ENCODE results near the gene L3MBTL1. TPM values are rescaled to one million over a fixed set of nuclear protein-coding genes. Genes with fewer than 3 reads are reported as not detected.

Gene L3MBTL1
- total and polyA plus RNA-seq, 2 donors (not counting 3 experiments of a cell fraction or from before 2014, with no cell fraction given): 5.2 to 8.2 TPM

DNA sequence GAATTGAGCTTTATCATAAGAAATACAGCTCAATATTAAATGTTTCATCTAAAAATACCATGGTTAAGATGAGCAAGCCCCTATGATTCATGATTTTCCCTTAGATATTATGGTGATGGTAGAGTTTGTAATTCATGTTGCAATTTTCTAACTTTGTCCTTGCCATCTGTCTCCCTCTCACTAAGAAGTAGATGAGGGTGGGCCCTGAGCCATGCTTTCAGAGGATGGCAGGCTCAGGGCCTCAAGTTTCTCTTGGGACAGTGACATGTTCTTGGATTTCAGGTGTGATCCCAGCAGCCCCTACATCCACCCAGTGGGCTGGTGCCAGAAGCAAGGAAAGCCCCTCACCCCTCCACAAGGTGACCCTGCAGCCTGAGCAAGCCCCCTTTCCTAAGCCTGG is 25.6 kb downstream of the L3MBTL1 start:
- H3K4me1 ChIP-seq (ENCODE audit: control insufficient read depth, extremely low read depth, insufficient read depth, low read length): no peaks in the 10 kb centered on the region
- no peaks in the 10 kb centered on the region for H4K20me1 ChIP-seq (replicated peaks; ENCODE audit: control insufficient read depth, extremely low read depth, insufficient read depth, low read length)
- H3K9me3 ChIP-seq (replicated peaks; ENCODE audit: control insufficient read depth, insufficient read depth, low read length): no peaks in the 10 kb centered on the region
- H3K9ac ChIP-seq (replicated peaks; ENCODE audit: extremely low read depth, insufficient read depth, low read length): no peak overlapping the region
- FAIRE-seq (no peak), DNase-seq (ENCODE audit: low read depth, low spot score) (no peak)
- CTCF ChIA-PET: interaction anchor here (0.9 to 1.6 kb wide), 4 partner anchors 27 to 1761 kb away, joined by 3 to 7 read pairs (median 4); no protein-coding TSS in a partner anchor
- dilution Hi-C loops (cut with MboI; ENCODE audit: extremely low pct_ligation_motif_present, low sequenced_read_pairs): no loop called here
- no peak overlapping the region for H3K4me3 ChIP-seq (replicated peaks in 1 of 3; ENCODE audit: insufficient read depth in 1 of 3, low read depth in 1 of 3, low read length in 3 of 3)
- H2AFZ ChIP-seq (ENCODE audit: low read depth, low read length): no peak overlapping the region
- no peaks in the 10 kb centered on the region for H3K79me2 ChIP-seq (ENCODE audit: control insufficient read depth, insufficient read depth, low read length)
- H3K27me3 ChIP-seq (ENCODE audit: control insufficient read depth in 2 of 2, insufficient read depth in 2 of 2, low read length in 2 of 2): no peaks in the 10 kb centered on the region
- no TSS peak for BruUV-seq (replicated peaks)
- intact Hi-C loops (cut with micrococcal nuclease): no loop called here
- H3K36me3 ChIP-seq (ENCODE audit: control insufficient read depth in 2 of 2, extremely low read depth in 1 of 2, insufficient read depth in 2 of 2, low read length in 2 of 2): no peaks in the 10 kb centered on the region
- H3K27ac ChIP-seq (ENCODE audit: insufficient read depth, low read depth, low read length): no peak overlapping the region
- TF ChIP-seq POLR2A (IDR thresholded peaks at IDR 0.05; ENCODE audit: low read depth, low read length) (no peak), FOS (IDR thresholded peaks at IDR 0.05; ENCODE audit: borderline replicate concordance, insufficient read depth, low read length) (no peak), MYC (IDR thresholded peaks at IDR 0.05; ENCODE audit: low read depth, low read length) (no peak), POLR2AphosphoS5 (IDR thresholded peaks at IDR 0.05; ENCODE audit: insufficient read depth, low read depth, low read length) (no peak), GATA2 (IDR thresholded peaks at IDR 0.05; ENCODE audit: insufficient read depth, insufficient read length, low read depth, low read length) (no peak), EZH2 (IDR thresholded peaks at IDR 0.05; ENCODE audit: borderline replicate concordance, low read depth, low read length, severe bottlenecking) (no peak), JUN (IDR thresholded peaks at IDR 0.05; ENCODE audit: borderline replicate concordance, insufficient read depth, insufficient read length, low read depth) (no peak)
- TF ChIP-seq, protein P1, sequence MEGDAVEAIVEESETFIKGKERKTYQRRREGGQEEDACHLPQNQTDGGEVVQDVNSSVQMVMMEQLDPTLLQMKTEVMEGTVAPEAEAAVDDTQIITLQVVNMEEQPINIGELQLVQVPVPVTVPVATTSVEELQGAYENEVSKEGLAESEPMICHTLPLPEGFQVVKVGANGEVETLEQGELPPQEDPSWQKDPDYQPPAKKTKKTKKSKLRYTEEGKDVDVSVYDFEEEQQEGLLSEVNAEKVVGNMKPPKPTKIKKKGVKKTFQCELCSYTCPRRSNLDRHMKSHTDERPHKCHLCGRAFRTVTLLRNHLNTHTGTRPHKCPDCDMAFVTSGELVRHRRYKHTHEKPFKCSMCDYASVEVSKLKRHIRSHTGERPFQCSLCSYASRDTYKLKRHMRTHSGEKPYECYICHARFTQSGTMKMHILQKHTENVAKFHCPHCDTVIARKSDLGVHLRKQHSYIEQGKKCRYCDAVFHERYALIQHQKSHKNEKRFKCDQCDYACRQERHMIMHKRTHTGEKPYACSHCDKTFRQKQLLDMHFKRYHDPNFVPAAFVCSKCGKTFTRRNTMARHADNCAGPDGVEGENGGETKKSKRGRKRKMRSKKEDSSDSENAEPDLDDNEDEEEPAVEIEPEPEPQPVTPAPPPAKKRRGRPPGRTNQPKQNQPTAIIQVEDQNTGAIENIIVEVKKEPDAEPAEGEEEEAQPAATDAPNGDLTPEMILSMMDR (IDR thresholded peaks at IDR 0.05; ENCODE audit: extremely low read depth in 1 of 2, insufficient read depth in 1 of 2, low read depth in 1 of 2, low read length in 2 of 2): no peak
- TF ChIP-seq, protein P2, sequence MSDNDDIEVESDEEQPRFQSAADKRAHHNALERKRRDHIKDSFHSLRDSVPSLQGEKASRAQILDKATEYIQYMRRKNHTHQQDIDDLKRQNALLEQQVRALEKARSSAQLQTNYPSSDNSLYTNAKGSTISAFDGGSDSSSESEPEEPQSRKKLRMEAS (IDR thresholded peaks at IDR 0.05; ENCODE audit: insufficient read depth, insufficient read length): no peak
- H3K9me1 ChIP-seq (replicated peaks; ENCODE audit: control insufficient read depth, extremely low read depth, insufficient read depth, low read length): no peaks in the 10 kb centered on the region
- no peak overlapping the region for H3K4me2 ChIP-seq (ENCODE audit: insufficient read depth, low read length)
- POLR2A ChIA-PET: no interaction called here
